ENCODE measurements around the gene BLACAT1. TPM values are rescaled to one million over a fixed set of nuclear protein-coding genes. Genes with fewer than 3 reads are reported as not detected.
A peak's percentile ranks its signal among the peaks of the same experiment; 100 is the strongest.
"Not testable (repeated sequence)": the region's sequence is repeated elsewhere in the genome, so short reads cannot be mapped to it uniquely, and the experiment has no call there.

BLACAT1 gene
- total RNA-seq, 1 donor from 2014 or later, result 3.9 TPM

GRCh38 chr1:205488074-205488723 lies 32.4 kb upstream of the BLACAT1 start:
- Mint-ChIP-seq H3K4me3 (no peak overlapping the region), H3K27me3 (ENCODE audit: low read depth) (peaks cover 9% of the 10 kb centered on the region), H3K36me3 (ENCODE audit: low read depth) (no peaks in the 10 kb centered on the region), H3K27ac (ENCODE audit: unreplicated experiment) (no peak overlapping the region), H3K9me3 (no peaks in the 10 kb centered on the region), H3K4me1 (peaks cover 20% of the 10 kb centered on the region)
- TF ChIP-seq CTCF (conservative IDR thresholded peaks at IDR 0.05), result peak; percentile 85
- DNase-seq (ENCODE audit: low read depth, low spot score), result peak; percentile 55

DNA sequence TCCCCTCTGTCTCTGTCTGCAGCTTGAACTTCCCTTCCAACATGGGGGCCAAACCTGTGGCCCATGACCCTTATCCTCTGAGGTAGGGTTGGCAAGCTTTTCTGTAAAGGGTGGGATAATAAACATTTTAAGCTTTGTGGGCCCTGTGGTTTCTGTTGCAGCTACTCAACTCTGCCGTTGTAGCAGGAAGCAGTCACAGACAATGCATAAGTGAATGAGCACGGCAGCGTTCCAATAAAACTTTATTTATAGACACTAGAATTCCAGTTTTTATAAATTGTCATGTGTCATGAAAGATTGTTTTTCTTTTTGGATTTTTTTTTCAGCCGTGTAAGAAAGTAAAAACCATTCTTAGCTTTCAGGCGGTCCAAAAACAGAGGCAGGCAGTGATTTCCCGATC lies 30.4 kb upstream of the BLACAT1 start:
- no peak overlapping the region for H3K27ac Mint-ChIP-seq (ENCODE audit: unreplicated experiment)
- H3K36me3 Mint-ChIP-seq (ENCODE audit: low read depth), result no peaks in the 10 kb centered on the region
- H3K27me3 Mint-ChIP-seq (ENCODE audit: low read depth), result peaks cover 26% of the 10 kb centered on the region
- no peak for TF ChIP-seq CTCF (conservative IDR thresholded peaks at IDR 0.05)
- no peak overlapping the region for H3K4me3 Mint-ChIP-seq
- no peaks in the 10 kb centered on the region for H3K9me3 Mint-ChIP-seq
- H3K4me1 Mint-ChIP-seq, result peaks cover 19% of the 10 kb centered on the region
- DNase-seq (ENCODE audit: low read depth, low spot score), result no peak

DNA sequence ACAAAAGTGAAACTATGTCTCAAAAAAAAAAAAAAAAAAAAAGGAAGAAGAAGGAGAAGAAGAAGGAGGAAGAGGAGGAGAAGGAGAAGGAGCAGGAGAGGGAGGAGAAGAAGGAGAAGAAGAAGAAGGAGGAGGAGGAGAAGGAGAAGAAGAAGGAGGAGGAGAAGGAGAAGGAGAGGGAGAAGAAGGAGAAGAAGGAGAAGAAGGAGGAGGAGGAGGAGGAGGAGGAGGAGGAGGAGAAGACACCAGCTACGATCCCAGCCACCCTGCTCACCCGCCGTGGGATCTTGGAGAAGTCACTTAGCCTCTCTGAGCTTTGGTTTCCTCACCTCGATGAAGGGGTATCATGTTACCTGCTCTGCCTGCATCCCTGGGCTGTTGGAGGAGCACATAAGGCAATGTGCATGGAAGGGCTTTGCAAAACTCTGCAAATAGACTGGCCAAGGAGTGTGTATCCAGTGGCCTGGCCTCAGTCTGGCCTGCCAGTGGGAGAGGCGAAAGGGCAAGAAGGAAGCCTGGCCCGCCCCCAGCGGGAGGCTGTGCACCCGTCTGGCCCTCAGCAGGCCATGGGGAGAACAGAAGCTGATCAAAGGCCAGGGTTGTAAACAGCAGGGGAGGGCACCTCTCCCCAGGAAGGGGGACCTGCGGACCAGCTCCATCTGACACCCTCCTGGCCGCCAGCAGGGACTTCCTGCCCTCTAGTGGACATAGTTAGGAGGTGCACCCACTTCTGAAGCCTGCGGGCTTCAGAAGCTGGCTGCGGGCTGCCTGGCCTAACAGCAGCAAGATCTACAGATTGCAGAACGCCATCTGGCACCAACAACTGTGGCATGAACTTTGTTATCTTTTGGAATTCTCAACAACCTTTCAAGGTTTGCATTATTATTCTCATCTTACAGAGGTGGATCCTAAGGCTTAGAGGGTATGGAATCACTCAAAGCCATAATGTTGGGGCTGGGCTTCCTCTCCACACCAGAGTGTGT lies 29.4 kb upstream of the BLACAT1 start:
- H3K4me1 Mint-ChIP-seq, result peaks cover 19% of the 10 kb centered on the region
- peak; percentile 97 for TF ChIP-seq CTCF (conservative IDR thresholded peaks at IDR 0.05)
- H3K27me3 Mint-ChIP-seq (ENCODE audit: low read depth), result peaks cover 32% of the 10 kb centered on the region
- peak; percentile 68 for DNase-seq (ENCODE audit: low read depth, low spot score)
- no peaks in the 10 kb centered on the region for H3K36me3 Mint-ChIP-seq (ENCODE audit: low read depth)
- H3K4me3 Mint-ChIP-seq, result no peak overlapping the region
- no peaks in the 10 kb centered on the region for H3K9me3 Mint-ChIP-seq
- H3K27ac Mint-ChIP-seq (ENCODE audit: unreplicated experiment), result no peak overlapping the region

- Mint-ChIP-seq H3K36me3 (ENCODE audit: low read depth) (no peaks in the 10 kb centered on the region), H3K27me3 (ENCODE audit: low read depth) (peaks cover 37% of the 10 kb centered on the region), H3K9me3 (no peaks in the 10 kb centered on the region), H3K4me3 (no peak overlapping the region), H3K4me1 (peaks cover 19% of the 10 kb centered on the region), H3K27ac (ENCODE audit: unreplicated experiment) (peak overlapping the region; percentile 29)
- no peak for DNase-seq (ENCODE audit: low read depth, low spot score)
- TF ChIP-seq CTCF (conservative IDR thresholded peaks at IDR 0.05), result no peak
Measured at GRCh38 chr1:205483372-205483771, 27.5 kb upstream of the BLACAT1 start.

DNA sequence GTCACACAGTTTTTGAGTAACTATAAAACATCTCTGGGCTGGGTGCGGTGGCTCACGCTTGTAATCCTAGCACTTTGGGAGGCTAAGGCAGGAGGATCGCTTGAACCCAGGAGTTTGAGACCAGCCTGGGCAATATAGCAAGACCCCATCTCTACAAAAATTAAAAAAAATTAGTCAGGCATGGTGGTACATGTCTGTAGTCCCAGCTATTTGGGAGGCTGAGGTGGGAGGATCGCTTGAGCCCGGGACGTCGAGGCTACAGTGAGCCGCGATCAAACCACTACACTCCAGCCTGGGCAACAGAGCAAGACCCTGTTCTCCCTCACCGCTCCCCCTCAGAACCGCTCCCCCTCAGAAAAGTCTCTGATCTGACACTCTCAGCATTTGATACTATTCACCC lies 26.7 kb upstream of the BLACAT1 start:
- peaks cover 37% of the 10 kb centered on the region for H3K27me3 Mint-ChIP-seq (ENCODE audit: low read depth)
- H3K27ac Mint-ChIP-seq (ENCODE audit: unreplicated experiment); DNase-seq (ENCODE audit: low read depth, low spot score); H3K36me3 Mint-ChIP-seq (ENCODE audit: low read depth); H3K9me3 Mint-ChIP-seq; H3K4me3 Mint-ChIP-seq: not testable (repeated sequence)
- peaks cover 14% of the 10 kb centered on the region for H3K4me1 Mint-ChIP-seq

Data from neural crest cell (in vitro differentiated cells).